GM12891 (cell line): ENCODE results near the gene ZNF91.
"Not testable (repeated sequence)": the region's sequence is repeated elsewhere in the genome, so short reads cannot be mapped to it uniquely, and the experiment has no call there.

ENCODE experiments used
- DNase-seq: peaks from one replicate; pipeline ENCODE4 v3.0.0; 2011; ENCODE audit warnings: low spot score; ENCODE audit not compliant: insufficient read length
- FAIRE-seq: peaks from 2 replicates; lab custom pipeline; 2011; peaks lifted over from hg19 to GRCh38; lab: Jason Lieb, UNC
- PAX5 ChIP-seq: IDR thresholded peaks from 2 replicates; pipeline ENCODE4 v1.6.1; 2011; ENCODE audit warnings: low read length, moderate library complexity, mild to moderate bottlenecking; ENCODE audit not compliant: insufficient read depth, severe bottlenecking
- POLR2A ChIP-seq: IDR thresholded peaks from 2 replicates; pipeline ENCODE4 v1.6.1; 2011; ENCODE audit warnings: low read depth, low read length, control low read depth
- POLR2AphosphoS5 ChIP-seq: IDR thresholded peaks from 2 replicates; pipeline ENCODE4 v1.6.1; 2011; ENCODE audit warnings: low read depth, low read length, control low read depth
- POU2F2 ChIP-seq: IDR thresholded peaks from 2 replicates; pipeline ENCODE4 v1.6.1; 2011; ENCODE audit warnings: low read depth, mild to moderate bottlenecking, control low read depth, low read length, moderate library complexity
- SPI1 ChIP-seq: IDR thresholded peaks from 2 replicates; pipeline ENCODE4 v1.6.1; 2011; ENCODE audit warnings: low read depth, low read length, control low read depth
- TAF1 ChIP-seq: IDR thresholded peaks from 2 replicates; pipeline ENCODE4 v1.6.1; 2011; ENCODE audit warnings: low read depth, low read length, control low read depth

ZNF91 gene

DNA sequence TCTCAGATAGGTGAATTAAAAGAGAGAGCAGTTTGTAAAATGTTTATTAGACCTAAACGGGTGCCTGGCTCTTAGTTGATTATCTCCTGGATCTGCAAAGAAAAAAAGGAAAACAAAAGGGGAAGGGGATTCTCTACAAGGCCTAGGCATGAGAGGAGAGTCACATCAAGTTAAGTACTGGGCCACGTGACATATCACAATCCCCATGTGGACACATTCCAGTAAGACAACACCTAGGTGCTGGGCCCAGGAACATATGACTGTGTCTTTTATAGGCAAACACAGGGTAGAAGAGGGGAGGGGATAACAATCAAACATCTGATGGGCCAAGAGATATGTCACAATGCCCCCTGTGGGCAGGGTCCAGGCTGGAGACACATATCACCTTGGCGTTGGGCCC lies 4.2 kb upstream of the ZNF91 start:
- FAIRE-seq (no peak), DNase-seq (no peak)
- no peak for TF ChIP-seq SPI1
- no peak for TF ChIP-seq POLR2A
- TF ChIP-seq POLR2AphosphoS5: no peak
- no peak for TF ChIP-seq TAF1
- no peak for TF ChIP-seq POU2F2
- no peak for TF ChIP-seq PAX5

GRCh38 chr19:23395722-23396117 lies 449 bp upstream of the ZNF91 start:
- DNase-seq, FAIRE-seq: not testable (repeated sequence)

DNA sequence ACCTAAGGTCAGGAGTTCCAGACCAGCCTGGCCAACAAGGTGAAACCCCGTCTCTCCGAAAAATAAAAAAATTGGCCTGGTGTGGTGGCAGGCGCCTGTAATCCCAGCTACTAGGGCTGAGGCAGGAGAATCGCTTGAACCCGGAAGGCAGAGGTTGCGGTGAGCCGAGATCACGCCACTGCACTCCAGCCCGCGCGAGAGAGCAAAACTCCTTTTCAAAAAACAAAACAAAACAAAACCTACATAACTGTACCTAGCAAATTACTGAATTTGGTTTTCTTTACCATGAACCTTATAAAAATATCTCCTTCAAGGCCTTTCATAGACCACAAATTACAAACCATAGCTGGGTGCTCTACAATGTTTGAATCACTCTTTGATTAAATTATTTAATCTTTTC lies 760 bp downstream of the ZNF91 start:
- no peak for FAIRE-seq

GRCh38 chr19:23393121-23393520 lies 2.1 kb downstream of the ZNF91 start:
- DNase-seq (no peak), FAIRE-seq (no peak)
- TF ChIP-seq TAF1 (no peak), POU2F2 (no peak), PAX5 (no peak), POLR2AphosphoS5 (no peak), POLR2A (no peak), SPI1 (no peak)

More for the DNA sequence above, 760 bp downstream of the ZNF91 start:
- DNase-seq: no peak
- TF ChIP-seq POLR2AphosphoS5: no peak
- TF ChIP-seq SPI1: no peak
- TF ChIP-seq TAF1: no peak
- TF ChIP-seq PAX5: no peak
- no peak for TF ChIP-seq POLR2A
- no peak for TF ChIP-seq POU2F2

DNA sequence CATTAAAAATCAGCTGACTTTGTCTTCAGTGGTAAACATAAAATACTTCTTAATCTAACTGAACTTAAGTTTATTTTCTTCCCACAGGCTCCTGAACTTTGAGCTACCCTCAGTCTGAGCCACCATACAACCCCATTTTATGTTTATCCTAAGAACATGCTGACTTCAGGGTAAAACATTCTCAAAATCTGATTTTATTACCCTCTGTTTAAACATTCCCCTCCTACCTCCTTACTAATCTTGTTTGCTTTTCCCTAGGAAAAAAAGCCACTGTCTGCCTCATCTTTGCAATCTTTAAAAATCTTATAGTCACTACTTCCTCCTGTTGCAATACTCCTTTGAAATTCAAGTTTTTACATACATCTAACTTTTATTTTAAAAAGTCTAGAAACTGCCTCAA lies 4.0 kb downstream of the ZNF91 start:
- TF ChIP-seq PAX5 (no peak), POLR2AphosphoS5 (no peak), POU2F2 (no peak), TAF1 (no peak), SPI1 (no peak), POLR2A (no peak)
- DNase-seq (no peak), FAIRE-seq (no peak)

DNA sequence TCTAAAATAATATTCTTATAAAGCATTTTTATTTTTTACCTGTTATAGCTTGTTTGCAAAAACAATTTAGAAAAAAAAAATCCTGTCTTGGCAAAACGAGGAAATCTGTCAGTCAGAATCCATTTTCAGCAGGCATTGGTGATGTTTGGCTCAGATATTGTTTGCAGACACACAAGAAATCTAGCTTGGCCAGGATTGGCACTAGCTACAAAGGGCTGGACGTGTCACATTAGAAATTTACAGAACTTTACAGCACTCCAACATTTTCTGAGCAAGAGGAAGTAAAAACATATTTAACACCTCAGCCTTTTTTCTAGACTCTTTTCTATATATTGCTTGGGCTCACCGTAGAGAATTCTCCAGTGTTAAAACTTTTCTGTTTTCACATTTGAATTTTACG lies 9.9 kb downstream of the ZNF91 start:
- no peak for TF ChIP-seq POU2F2
- TF ChIP-seq TAF1: no peak
- no peak for TF ChIP-seq PAX5
- no peak for TF ChIP-seq SPI1
- TF ChIP-seq POLR2AphosphoS5: no peak
- no peak for TF ChIP-seq POLR2A
- no peak for DNase-seq
- no peak for FAIRE-seq

GRCh38 chr19:23384858-23385257 lies 10.4 kb downstream of the ZNF91 start:
- DNase-seq (no peak), FAIRE-seq (no peak)
- TF ChIP-seq SPI1: no peak
- TF ChIP-seq POLR2AphosphoS5: no peak
- no peak for TF ChIP-seq TAF1
- no peak for TF ChIP-seq POLR2A
- TF ChIP-seq POU2F2: no peak
- TF ChIP-seq PAX5: no peak

DNA sequence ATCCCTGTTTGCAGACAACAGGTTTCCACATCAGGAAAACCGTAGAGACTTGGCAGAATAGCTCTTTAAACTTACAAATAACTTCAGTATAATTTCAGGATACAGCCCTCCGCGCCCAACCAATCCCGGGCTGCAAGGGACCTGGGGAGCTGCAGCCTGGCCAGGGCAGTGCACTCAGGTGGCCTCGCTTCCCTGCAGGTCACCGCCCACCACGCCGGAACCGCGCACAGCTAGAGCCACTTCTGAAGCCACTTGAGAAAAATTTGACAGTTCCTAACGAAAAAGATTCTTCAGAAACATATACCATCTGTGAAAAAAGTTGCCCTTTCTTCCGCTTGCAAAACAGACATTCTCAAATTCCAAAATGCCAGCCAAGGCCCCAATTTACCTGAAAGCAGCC lies 11.1 kb downstream of the ZNF91 start:
- DNase-seq: no peak
- no peak for FAIRE-seq
- TF ChIP-seq POU2F2 (no peak), POLR2AphosphoS5 (no peak), TAF1 (no peak), POLR2A (no peak), PAX5 (no peak)

DNA sequence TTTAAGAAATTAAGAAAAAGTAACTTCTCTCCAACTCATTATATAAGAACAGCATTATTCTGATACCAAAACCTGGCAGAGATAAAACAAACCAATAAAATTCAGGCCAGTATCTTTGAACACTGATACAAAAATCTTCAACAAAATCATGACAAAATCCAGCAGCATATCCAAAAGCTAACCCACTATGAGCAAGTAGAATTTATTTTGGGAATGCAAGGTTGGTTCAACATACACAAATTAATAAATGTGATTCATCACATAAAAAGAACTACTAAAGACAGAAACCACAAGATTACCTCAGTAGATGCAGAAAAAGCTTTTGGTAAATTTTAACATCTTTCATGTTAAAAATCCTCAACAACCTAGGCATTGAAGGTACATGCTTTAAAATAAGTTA lies 12.3 kb downstream of the ZNF91 start:
- no peak for TF ChIP-seq PAX5
- TF ChIP-seq TAF1: no peak
- TF ChIP-seq POLR2A: no peak
- no peak for TF ChIP-seq SPI1
- TF ChIP-seq POU2F2: no peak
- DNase-seq (no peak), FAIRE-seq (no peak)

DNA sequence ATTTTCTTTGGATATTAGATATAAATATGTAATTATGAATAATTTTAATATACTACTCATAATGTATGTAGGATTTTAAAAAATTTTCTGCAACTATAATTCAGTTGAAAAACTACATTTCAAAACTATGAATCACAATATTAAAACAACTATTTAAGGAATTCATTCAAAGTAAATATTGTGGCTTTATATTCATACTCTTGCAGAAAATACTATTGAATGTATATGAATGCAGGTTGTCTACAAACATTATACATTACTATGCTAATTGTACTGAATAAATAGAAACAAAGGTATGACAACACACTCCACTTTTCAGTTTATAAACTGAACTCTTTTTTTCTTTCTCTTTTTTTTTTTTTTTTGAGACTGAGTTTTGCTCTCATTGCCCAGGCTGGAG lies 14.2 kb downstream of the ZNF91 start:
- no peak for TF ChIP-seq SPI1
- no peak for TF ChIP-seq POLR2AphosphoS5
- TF ChIP-seq POU2F2: no peak
- no peak for TF ChIP-seq PAX5
- no peak for TF ChIP-seq POLR2A
- TF ChIP-seq TAF1: no peak
- FAIRE-seq (no peak), DNase-seq (no peak)

- not testable (repeated sequence) for DNase-seq
- FAIRE-seq: peak; percentile 54
Observed at GRCh38 chr19:23379671-23380070, 15.6 kb downstream of the ZNF91 start.

DNA sequence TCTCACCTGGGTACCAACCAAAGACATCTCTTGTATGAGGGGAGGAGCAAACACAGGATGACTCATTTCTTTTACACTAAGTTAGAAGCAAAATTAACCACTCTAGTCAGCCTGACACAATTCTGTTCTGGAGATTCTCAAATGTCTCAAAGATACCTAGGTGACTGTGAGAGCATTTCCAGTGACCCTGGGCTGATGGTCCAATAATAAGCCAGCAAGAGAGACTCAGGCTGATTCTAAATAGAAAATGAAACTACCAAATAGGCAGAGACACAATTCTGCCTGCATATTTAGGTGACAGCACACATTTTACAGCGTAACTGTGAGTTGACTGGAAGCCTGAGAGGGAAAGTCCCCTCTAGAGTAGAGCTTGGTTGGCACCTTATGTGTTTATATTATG lies 16.3 kb downstream of the ZNF91 start:
- no peak for TF ChIP-seq POU2F2
- TF ChIP-seq POLR2AphosphoS5: no peak
- TF ChIP-seq POLR2A: no peak
- no peak for TF ChIP-seq SPI1
- TF ChIP-seq PAX5: no peak
- no peak for TF ChIP-seq TAF1
- FAIRE-seq (no peak), DNase-seq (no peak)
